ENCODE data around the gene NUDT14. TPM values are rescaled to one million over a fixed set of nuclear protein-coding genes. Genes with fewer than 3 reads are reported as not detected.

The NUDT14 gene
- total RNA-seq, 6 donors from 2014 or later = 17.9 to 87.5 (median 54.9) TPM

GRCh38 chr14:105195051-105195450 lies 13.9 kb upstream of the NUDT14 start:
- WGBS, 2 donors = 78 to 82% methylated on average over 5 to 9 of the region's 10 CpGs
- DNase-seq = peak in 1 of 2 donors; percentile 54
- Histone ChIP-seq H3K27me3 (peaks cover 0 to 40% (median 17%) of the 10 kb centered on the region in 4 donors), H3K4me3 (no peak overlapping the region), H3K27ac (peak overlapping the region; percentile 80 to 88 (median 86)), H3K9me3 (no peaks in the 10 kb centered on the region), H3K36me3 (no peaks in the 10 kb centered on the region), H3K4me1 (peaks cover 70 to 73% (median 72%) of the 10 kb centered on the region in 4 donors)
- no peak for TF ChIP-seq EP300 (IDR thresholded peaks at IDR 0.05)
- TF ChIP-seq POLR2AphosphoS5 (IDR thresholded peaks at IDR 0.05) = no peak
- no peak for TF ChIP-seq POLR2A (IDR thresholded peaks at IDR 0.05)
- TF ChIP-seq CTCF (IDR thresholded peaks at IDR 0.05) = no peak
- ATAC-seq (ENCODE audit: low FRiP score in 2 of 2) = no peak

GRCh38 chr14:105193916-105194782 lies 13.0 kb upstream of the NUDT14 start:
- Histone ChIP-seq H3K27ac (peak overlapping the region; percentile 80 to 88 (median 86)), H3K27me3 (peaks cover 0 to 39% (median 17%) of the 10 kb centered on the region in 4 donors), H3K9me3 (no peaks in the 10 kb centered on the region), H3K4me3 (no peak overlapping the region), H3K36me3 (no peaks in the 10 kb centered on the region), H3K4me1 (peaks cover 62 to 66% (median 63%) of the 10 kb centered on the region in 4 donors)
- WGBS, 2 donors = 30 to 32% methylated on average over 14 to 15 of the region's 17 CpGs
- no peak for TF ChIP-seq POLR2A (IDR thresholded peaks at IDR 0.05)
- ATAC-seq (ENCODE audit: low FRiP score in 2 of 2) (no peak), DNase-seq (peak in 1 of 2 donors; percentile 82)

- DNase-seq = peak in 1 of 2 donors; percentile 77
- H3K27me3 ChIP-seq = peaks cover 0 to 29% (median 17%) of the 10 kb centered on the region in 4 donors
- no peak overlapping the region for H3K4me3 ChIP-seq
- H3K27ac ChIP-seq = peak overlapping the region; percentile 80 to 88 (median 86)
- TF ChIP-seq CTCF (IDR thresholded peaks at IDR 0.05) (no peak), EP300 (IDR thresholded peaks at IDR 0.05) (peak in 1 of 4 donors; percentile 8), POLR2AphosphoS5 (IDR thresholded peaks at IDR 0.05) (no peak), POLR2A (IDR thresholded peaks at IDR 0.05) (no peak)
- peaks cover 52 to 55% (median 53%) of the 10 kb centered on the region in 4 donors for H3K4me1 ChIP-seq
- ATAC-seq (ENCODE audit: low FRiP score in 2 of 2) = no peak
- H3K36me3 ChIP-seq = no peaks in the 10 kb centered on the region
- peaks cover 0 to 3% (median under 1%) of the 10 kb centered on the region in 4 donors for H3K9me3 ChIP-seq
- 28 to 48% methylated on average over 5 to 27 of the region's 29 CpGs for WGBS, 2 donors
Measured at GRCh38 chr14:105192866-105193731, 12.0 kb upstream of the NUDT14 start.

- H3K9me3 ChIP-seq = peaks cover 0 to 7% (median 2%) of the 10 kb centered on the region in 4 donors
- H3K27ac ChIP-seq = no peak overlapping the region
- no peaks in the 10 kb centered on the region for H3K27me3 ChIP-seq
- TF ChIP-seq CTCF (IDR thresholded peaks at IDR 0.05) = peak in 4 of 6 experiments; percentile 25 to 53 (median 48)
- TF ChIP-seq POLR2AphosphoS5 (IDR thresholded peaks at IDR 0.05) = no peak
- TF ChIP-seq EP300 (IDR thresholded peaks at IDR 0.05) = no peak
- DNase-seq = peak; percentile 63 to 76
- ATAC-seq (ENCODE audit: low FRiP score in 2 of 2) = peak; percentile 35 to 38
- H3K4me1 ChIP-seq = peaks cover 4 to 7% (median 5%) of the 10 kb centered on the region in 4 donors
- H3K4me3 ChIP-seq = no peak overlapping the region
- no peaks in the 10 kb centered on the region for H3K36me3 ChIP-seq
- WGBS, 2 donors = 70 to 82% methylated on average over 12 to 14 of the region's 14 CpGs
Measured at GRCh38 chr14:105187935-105188524, 6.9 kb upstream of the NUDT14 start.
